Thyroid gland (tissue), 4 donors: ENCODE measurements around the gene ATXN7L1. TPM values are rescaled to one million over a fixed set of nuclear protein-coding genes. Genes with fewer than 3 reads are reported as not detected.

Source experiments
- DNase-seq, 2 donors: peaks; one replicate each; pipeline ENCODE4 v3.0.0-alpha.2; 2019
- H3K27ac ChIP-seq, 3 donors: fragments of 200-600 bp; sonication (generic); 1 replicate in 2 of 3; 2 replicates in 1 of 3; pipeline ENCODE4 v1.5.1; 2016 to 2019; ENCODE audit warnings: mild to moderate bottlenecking in 1 of 3, moderate library complexity in 1 of 3
- H3K27me3 ChIP-seq: fragments of 200-600 bp; sonication (generic); one replicate; pipeline ENCODE4 v1.5.1; 2019
- H3K36me3 ChIP-seq, 2 donors: fragments of 200-600 bp; sonication (generic); one replicate each; pipeline ENCODE4 v1.5.1; 2016 to 2019
- H3K4me1 ChIP-seq, 2 donors: fragments of 200-600 bp; sonication (generic); one replicate each; pipeline ENCODE4 v1.5.1; 2017 to 2019
- H3K4me3 ChIP-seq, 3 donors: fragments of 200-600 bp; sonication (generic); replicated peaks in 1 of 3; 1 replicate in 2 of 3; 2 replicates in 1 of 3; pipeline ENCODE4 v1.5.1; 2016; ENCODE audit warnings: mild to moderate bottlenecking in 1 of 3
- H3K9me3 ChIP-seq: fragments of 200-600 bp; sonication (generic); one replicate; pipeline ENCODE4 v1.5.1; 2017
- CTCF ChIP-seq, 6 experiments: fragments of 200-600 bp in 3 of 6; fragments of 450-650 bp in 3 of 6; sonication (generic) in 3 of 6; IDR thresholded peaks; one replicate each; pipeline ENCODE4 v1.5.1; 2016 to 2019; ENCODE audit warnings: antibody characterized with exemption in 6 of 6, mild to moderate bottlenecking in 2 of 6, inconsistent platforms in 1 of 6, moderate library complexity in 1 of 6
- POLR2A ChIP-seq, 2 donors: fragments of 450-650 bp; IDR thresholded peaks; one replicate each; pipeline ENCODE4 v1.6.1; 2017; ENCODE audit warnings: antibody characterized with exemption in 2 of 2, mild to moderate bottlenecking in 2 of 2, moderate library complexity in 1 of 2
- WGBS, 2 donors: methylation state at CpG; one replicate each; pipeline ENCODE4 v1.1.5; 2017; 5-methylcytosine and 5-hydroxymethylcytosine counted together
- intact Hi-C: fragments of 100-400 bp; cut with DNase I; formaldehyde crosslinking; loops from one replicate; pipeline ENCODE4 v1.15.1; 2023
- total RNA-seq, 4 donors: library from RNA; depleted of rRNA; stranded (reverse); fragments of >200 nt; gene quantifications; one replicate each; pipeline ENCODE4 v1.2.3, GENCODE V29; 2016

ATXN7L1 gene
- total RNA-seq, 4 donors from 2014 or later: 21.8 to 24.4 (median 22.8) TPM

DNA sequence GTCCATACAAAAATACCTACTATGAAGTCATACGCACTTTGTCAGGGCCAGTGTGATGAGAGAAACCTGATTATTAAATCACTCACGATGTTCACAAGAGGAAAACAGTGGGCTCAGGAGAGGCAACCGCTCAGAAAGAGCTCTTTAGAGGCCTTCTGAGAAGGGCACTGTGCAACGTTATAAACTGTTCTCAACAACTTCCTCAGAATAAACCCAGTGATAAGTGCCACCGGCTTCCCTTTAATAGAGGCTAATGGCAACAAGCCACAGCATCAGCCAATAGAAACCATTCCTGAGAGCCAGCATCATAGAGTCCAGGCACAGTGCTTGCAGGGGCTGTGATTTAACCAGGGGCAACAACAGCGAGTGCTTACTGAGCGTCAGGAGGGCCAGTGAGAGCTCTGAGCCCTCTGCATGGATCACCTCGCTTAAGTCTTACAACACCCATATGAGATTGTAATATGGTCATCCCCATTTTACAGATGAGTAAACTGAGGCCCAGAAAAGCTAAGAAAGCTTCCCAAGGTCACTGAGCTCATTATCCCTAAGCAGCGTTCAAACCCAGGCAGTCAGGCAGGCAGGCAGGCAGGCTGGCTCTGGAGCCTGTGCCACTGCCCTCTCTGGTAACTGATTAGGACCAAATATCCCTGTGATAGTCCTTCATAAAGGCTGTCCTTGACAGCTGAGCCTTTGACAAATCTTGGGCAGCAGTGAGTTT lies 30.9 kb upstream of the ATXN7L1 start:
- intact Hi-C loops: no loop called here
- Histone ChIP-seq H3K9me3 (no peaks in the 10 kb centered on the region), H3K4me3 (no peak overlapping the region), H3K4me1 (no peaks in the 10 kb centered on the region), H3K36me3 (no peaks in the 10 kb centered on the region), H3K27ac (no peak overlapping the region), H3K27me3 (no peaks in the 10 kb centered on the region)
- WGBS, 2 donors: 65 to 72% methylated on average over 9 of the region's 9 CpGs
- no peak for DNase-seq
- TF ChIP-seq CTCF (IDR thresholded peaks at IDR 0.05) (no peak), POLR2A (IDR thresholded peaks at IDR 0.05) (no peak)

DNA sequence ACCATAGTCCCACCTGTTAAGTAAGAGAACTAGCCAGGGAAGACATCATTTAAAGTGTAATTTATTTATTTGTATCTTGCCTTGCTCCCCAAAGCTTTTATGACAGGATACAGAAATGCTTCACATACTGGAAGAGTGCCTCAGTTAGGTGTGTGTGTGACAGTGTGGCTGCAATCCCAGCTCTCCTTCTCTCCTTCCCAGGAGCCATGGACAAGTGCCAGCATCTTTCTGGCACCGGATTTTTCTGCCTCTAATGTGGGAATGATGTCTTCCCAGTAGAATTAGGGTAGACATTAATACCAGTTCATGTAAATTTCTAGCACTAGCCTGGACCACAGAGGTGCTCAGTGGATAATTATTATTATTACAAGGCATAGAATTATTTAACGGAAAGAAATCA lies 30.3 kb upstream of the ATXN7L1 start:
- peak; percentile 48 to 68 for DNase-seq
- no peaks in the 10 kb centered on the region for H3K9me3 ChIP-seq
- H3K27me3 ChIP-seq: no peaks in the 10 kb centered on the region
- no peaks in the 10 kb centered on the region for H3K4me1 ChIP-seq
- TF ChIP-seq POLR2A (IDR thresholded peaks at IDR 0.05): no peak
- TF ChIP-seq CTCF (IDR thresholded peaks at IDR 0.05): no peak
- H3K27ac ChIP-seq: no peak overlapping the region
- intact Hi-C loops: no loop called here
- no peak overlapping the region for H3K4me3 ChIP-seq
- WGBS, 2 donors: 44 to 50% methylated on average over 2 of the region's 2 CpGs
- H3K36me3 ChIP-seq: no peaks in the 10 kb centered on the region

DNA sequence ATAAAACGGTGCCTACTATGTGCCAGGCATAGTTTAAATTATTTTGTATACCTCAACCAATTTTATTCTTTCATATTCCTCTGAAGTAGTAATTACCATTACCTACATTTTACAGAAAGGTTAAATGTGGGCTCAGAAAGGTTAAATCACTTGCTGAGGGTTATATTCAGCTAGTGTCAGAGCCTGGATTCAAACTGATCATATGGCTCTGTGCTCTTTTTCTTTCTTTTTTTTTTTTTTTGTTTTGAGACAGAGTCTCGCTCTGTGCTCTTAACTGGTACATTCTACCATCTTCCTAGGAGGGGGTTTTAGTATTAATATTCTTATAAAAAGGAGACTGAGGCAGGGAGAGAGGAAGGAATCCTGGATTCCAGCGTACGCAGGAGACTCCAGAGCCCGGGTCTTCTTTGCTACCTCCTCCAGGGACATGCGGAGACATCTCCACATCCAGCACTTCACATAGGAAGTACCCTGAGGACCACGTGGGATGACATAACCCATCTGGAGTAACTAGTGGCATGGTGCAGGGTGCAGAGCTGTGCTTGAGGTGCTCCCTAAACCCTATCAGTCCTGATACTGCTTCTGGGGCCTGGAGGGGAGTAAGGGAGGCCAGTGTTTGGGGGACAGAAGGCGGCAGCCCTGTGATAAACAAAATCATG lies 29.6 kb upstream of the ATXN7L1 start:
- intact Hi-C loops: no loop called here
- Histone ChIP-seq H3K36me3 (no peaks in the 10 kb centered on the region), H3K4me1 (no peaks in the 10 kb centered on the region), H3K27ac (no peak overlapping the region), H3K4me3 (no peak overlapping the region), H3K27me3 (no peaks in the 10 kb centered on the region), H3K9me3 (no peaks in the 10 kb centered on the region)
- TF ChIP-seq POLR2A (IDR thresholded peaks at IDR 0.05) (no peak), CTCF (IDR thresholded peaks at IDR 0.05) (no peak)
- DNase-seq: no peak
- WGBS, 2 donors: 78 to 81% methylated on average over 8 of the region's 8 CpGs

- no peak for DNase-seq
- intact Hi-C loops: no loop called here
- no peak overlapping the region for H3K4me3 ChIP-seq
- H3K27me3 ChIP-seq: no peaks in the 10 kb centered on the region
- TF ChIP-seq POLR2A (IDR thresholded peaks at IDR 0.05): no peak
- no peak for TF ChIP-seq CTCF (IDR thresholded peaks at IDR 0.05)
- H3K36me3 ChIP-seq: no peaks in the 10 kb centered on the region
- 82 to 85% methylated on average over 11 of the region's 11 CpGs for WGBS, 2 donors
- no peaks in the 10 kb centered on the region for H3K4me1 ChIP-seq
- no peak overlapping the region for H3K27ac ChIP-seq
- no peaks in the 10 kb centered on the region for H3K9me3 ChIP-seq
Measured at GRCh38 chr7:105905209-105905909, 29.0 kb upstream of the ATXN7L1 start.

DNA sequence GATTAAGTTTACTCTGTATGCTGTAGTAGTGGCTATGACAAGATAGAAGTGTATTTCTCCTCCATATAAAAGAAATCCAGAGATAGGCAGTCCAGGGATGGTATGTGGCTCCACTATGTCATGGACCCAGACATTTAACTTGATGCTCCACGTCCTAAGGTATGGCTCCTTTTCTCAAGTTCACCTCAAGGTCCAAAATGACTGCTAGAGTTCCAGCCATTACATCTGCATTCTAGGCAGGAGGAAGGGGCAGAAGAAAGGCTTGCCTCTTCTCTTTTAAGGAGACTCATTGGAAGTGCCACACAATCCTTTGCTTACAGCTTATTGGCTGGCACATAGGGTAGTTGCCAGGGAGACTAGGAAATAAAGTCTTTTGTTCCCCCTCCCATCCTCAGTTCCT lies 27.7 kb upstream of the ATXN7L1 start:
- Histone ChIP-seq H3K4me3 (no peak overlapping the region), H3K36me3 (no peaks in the 10 kb centered on the region), H3K27ac (no peak overlapping the region), H3K27me3 (no peaks in the 10 kb centered on the region), H3K9me3 (no peaks in the 10 kb centered on the region), H3K4me1 (no peaks in the 10 kb centered on the region)
- TF ChIP-seq POLR2A (IDR thresholded peaks at IDR 0.05) (no peak), CTCF (IDR thresholded peaks at IDR 0.05) (no peak)
- DNase-seq: no peak
- WGBS, 2 donors: 82 to 100% methylated on average over 1 of the region's 1 CpG
- intact Hi-C loops: no loop called here
